WTC11 (cell line): ENCODE data around the gene FOXP1. TPM values are rescaled to one million over a fixed set of nuclear protein-coding genes. Genes with fewer than 3 reads are reported as not detected.

Source experiments
- ATAC-seq: fragments of 200-7000 bp; cut with Tn5 transposase; 2 replicates; pipeline ENCODE4 v1.10.0; 2021; ENCODE audit warnings: mild to moderate bottlenecking, moderate library complexity
- CTCF ChIA-PET: fragments of 300-600 bp; sonication (Branson Sonifier 250); formaldehyde crosslinking; loops from one replicate; lab custom pipeline; 2021; ENCODE audit warnings: antibody characterized with exemption; lab: Charles Lee
- POLR2A ChIA-PET: fragments of 350-600 bp; sonication (Branson Sonifier 250); formaldehyde crosslinking; loops from one replicate; lab custom pipeline; 2021; ENCODE audit warnings: antibody characterized with exemption; lab: Charles Lee
- DNase-seq: peaks from one replicate; pipeline ENCODE4 v3.0.0; 2021; ENCODE audit warnings: low spot score
- H3K27ac Mint-ChIP-seq: 2 replicates; pipeline ENCODE4 v1.8.0; 2021; ENCODE audit warnings: mixed read lengths
- H3K27me3 Mint-ChIP-seq: 2 replicates; pipeline ENCODE4 v1.8.0; 2021; ENCODE audit warnings: low read depth, mild to moderate bottlenecking, moderate library complexity, mixed read lengths
- H3K36me3 Mint-ChIP-seq: 2 replicates; pipeline ENCODE4 v1.8.0; 2021; ENCODE audit warnings: mixed read lengths
- H3K4me1 Mint-ChIP-seq: 2 replicates; pipeline ENCODE4 v1.8.0; 2022; ENCODE audit warnings: mixed read lengths
- H3K4me3 Mint-ChIP-seq: 2 replicates; pipeline ENCODE4 v1.8.0; 2021; ENCODE audit warnings: mild to moderate bottlenecking, moderate library complexity, mixed read lengths
- H3K9me3 Mint-ChIP-seq: 2 replicates; pipeline ENCODE4 v1.8.0; 2021; ENCODE audit warnings: mixed read lengths
- CBFB ChIP-seq: sonication (generic); formaldehyde crosslinking; IDR thresholded peaks from 2 replicates; pipeline ENCODE4 v1.8.1; 2022; ENCODE audit warnings: mild to moderate bottlenecking, low read depth, missing genetic modification reagents
- ESRRA ChIP-seq: sonication (generic); formaldehyde crosslinking; IDR thresholded peaks from 2 replicates; pipeline ENCODE4 v1.8.1; 2022; ENCODE audit warnings: mild to moderate bottlenecking, missing genetic modification reagents, borderline replicate concordance
- ETV6 ChIP-seq: sonication (generic); formaldehyde crosslinking; IDR thresholded peaks from 2 replicates; pipeline ENCODE4 v1.8.1; 2022; ENCODE audit warnings: mild to moderate bottlenecking, missing genetic modification reagents
- GRHL2 ChIP-seq: fragments of 250-450 bp; sonication (Bioruptor Pico); IDR thresholded peaks from 2 replicates; pipeline ENCODE4 v1.8.0; 2022; ENCODE audit warnings: mild to moderate bottlenecking, moderate library complexity; ENCODE audit not compliant: insufficient replicate concordance, severe bottlenecking
- HMGXB4 ChIP-seq: sonication (generic); formaldehyde crosslinking; IDR thresholded peaks from 2 replicates; pipeline ENCODE4 v1.8.1; 2023; ENCODE audit warnings: mild to moderate bottlenecking, moderate library complexity, missing genetic modification reagents
- MLX ChIP-seq: sonication (generic); formaldehyde crosslinking; IDR thresholded peaks from 2 replicates; pipeline ENCODE4 v1.8.1; 2023; ENCODE audit warnings: mild to moderate bottlenecking, missing genetic modification reagents, moderate library complexity
- NFYB ChIP-seq: sonication (generic); formaldehyde crosslinking; conservative IDR thresholded peaks from 2 replicates; pipeline ENCODE4 v1.8.0; 2022; ENCODE audit warnings: low read depth, missing genetic modification reagents
- NR3C1 ChIP-seq: sonication (generic); formaldehyde crosslinking; conservative IDR thresholded peaks from 2 replicates; pipeline ENCODE4 v1.8.1; 2023; ENCODE audit warnings: low read depth, mild to moderate bottlenecking, missing genetic modification reagents
- PRDM15 ChIP-seq: sonication (generic); formaldehyde crosslinking; IDR thresholded peaks from 2 replicates; pipeline ENCODE4 v1.8.0; 2022; ENCODE audit warnings: missing genetic modification reagents
- TEAD4 ChIP-seq: sonication (generic); formaldehyde crosslinking; IDR thresholded peaks from 2 replicates; pipeline ENCODE4 v1.8.0; 2022; ENCODE audit warnings: mild to moderate bottlenecking, missing genetic modification reagents
- USF1 ChIP-seq: sonication (generic); formaldehyde crosslinking; IDR thresholded peaks from 2 replicates; pipeline ENCODE4 v1.8.0; 2022; ENCODE audit warnings: mild to moderate bottlenecking, missing genetic modification reagents
- ZNF138 ChIP-seq: sonication (generic); formaldehyde crosslinking; conservative IDR thresholded peaks from 2 replicates; pipeline ENCODE4 v1.8.1; 2022; ENCODE audit warnings: mild to moderate bottlenecking, moderate library complexity, missing genetic modification reagents
- ZNF219 ChIP-seq: sonication (generic); formaldehyde crosslinking; IDR thresholded peaks from 2 replicates; pipeline ENCODE4 v1.8.0; 2023; ENCODE audit warnings: missing genetic modification reagents, mild to moderate bottlenecking, borderline replicate concordance
- ZNF532 ChIP-seq: fragments of 250-450 bp; sonication (Bioruptor Pico); IDR thresholded peaks from 2 replicates; pipeline ENCODE4 v1.9.0; 2021; ENCODE audit warnings: mild to moderate bottlenecking, borderline replicate concordance
- ZNF671 ChIP-seq: fragments of 250-450 bp; sonication (Bioruptor Pico); IDR thresholded peaks from 2 replicates; pipeline ENCODE4 v1.8.0; 2021; ENCODE audit warnings: mild to moderate bottlenecking
- total RNA-seq: library from RNA; stranded (reverse); gene quantifications from 3 replicates; pipeline ENCODE4 v1.2.3, GENCODE V29; 2021

The FOXP1 gene
- total RNA-seq, 1 experiment from 2014 or later = 25.8 TPM

GRCh38 chr3:71102111-71102983 lies 481.2 kb downstream of the FOXP1 start:
- no peak for DNase-seq
- Mint-ChIP-seq H3K27me3 (no peaks in the 10 kb centered on the region), H3K4me3 (no peak overlapping the region), H3K4me1 (peaks cover 16% of the 10 kb centered on the region), H3K9me3 (no peaks in the 10 kb centered on the region), H3K27ac (no peak overlapping the region), H3K36me3 (no peaks in the 10 kb centered on the region)
- ChIA-PET POLR2A (interaction anchor here (0.7 kb wide), 1 partner anchor 859 kb away, joined by 3 read pairs; no protein-coding TSS in a partner anchor), CTCF (interaction anchor here (0.6 to 0.7 kb wide), 2 partner anchors 115 to 157 kb away, joined by 3 read pairs; no protein-coding TSS in a partner anchor)
- no peak for TF ChIP-seq ZNF671 (CRISPR knock-in tag)
- no peak for TF ChIP-seq MLX
- no peak for TF ChIP-seq GRHL2 (CRISPR knock-in tag)
- TF ChIP-seq USF1 (CRISPR knock-in tag) = no peak
- TF ChIP-seq HMGXB4 = no peak
- TF ChIP-seq ZNF138 (CRISPR knock-in tag) = no peak
- no peak for TF ChIP-seq CBFB (CRISPR knock-in tag)
- no peak for TF ChIP-seq TEAD4 (CRISPR knock-in tag)
- no peak for TF ChIP-seq ESRRA (CRISPR knock-in tag)
- TF ChIP-seq NFYB = no peak
- TF ChIP-seq PRDM15 (CRISPR knock-in tag) = no peak
- no peak for TF ChIP-seq ZNF532 (CRISPR knock-in tag)
- TF ChIP-seq NR3C1 (CRISPR knock-in tag) = no peak
- TF ChIP-seq ETV6 (CRISPR knock-in tag) = no peak
- no peak for TF ChIP-seq ZNF219
- no peak for ATAC-seq
